AG04450 (cell line): ENCODE results near the gene ARF1. TPM values are rescaled to one million over a fixed set of nuclear protein-coding genes. Genes with fewer than 3 reads are reported as not detected.

Experiments
- CTCF ChIA-PET: fragments of 300-600, 350-600 bp; formaldehyde crosslinking; extraction: SDS; loops from one replicate; lab custom pipeline; 2022; ENCODE audit warnings: antibody characterized with exemption, inconsistent platforms; lab: Charles Lee
- POLR2A ChIA-PET: fragments of 350-600 bp; formaldehyde crosslinking; extraction: SDS; loops from one replicate; lab custom pipeline; 2021; ENCODE audit warnings: antibody characterized with exemption, inconsistent platforms; lab: Yijun Ruan, JAX
- DNase-seq: peaks from one replicate; pipeline ENCODE4 v3.0.0-alpha.2; 2011; ENCODE audit warnings: low read depth, low spot score
- H3K27ac ChIP-seq: one replicate; pipeline ENCODE4 v1.5.1; 2012; ENCODE audit warnings: low read depth, low read length, control low read depth
- H3K27me3 ChIP-seq: one replicate; pipeline ENCODE4 v1.6.0; 2012; ENCODE audit warnings: low read length; ENCODE audit not compliant: control insufficient read depth, insufficient read depth
- H3K4me3 ChIP-seq: 2 replicates; pipeline ENCODE4 v1.5.1; 2011; ENCODE audit warnings: mild to moderate bottlenecking, low read depth, low read length, control low read depth
- H3K9me3 ChIP-seq: 2 replicates; pipeline ENCODE4 v1.5.1; 2012; ENCODE audit warnings: low read length; ENCODE audit not compliant: control insufficient read depth, insufficient read depth
- polyA plus RNA-seq: library from polyadenylated mRNA; depleted of rRNA; stranded (reverse); fragments of >200 nt; gene quantifications from 2 replicates; pipeline ENCODE4 v1.2.3, GENCODE V29; 2011
- TF ChIP-seq, protein P1 (sequence below): IDR thresholded peaks from 2 replicates; pipeline ENCODE4 v1.5.1; 2011; ENCODE audit warnings: low read depth, low read length, control low read depth, inconsistent platforms

ARF1 gene
- polyA plus RNA-seq, 1 experiment, result 445 TPM

DNA sequence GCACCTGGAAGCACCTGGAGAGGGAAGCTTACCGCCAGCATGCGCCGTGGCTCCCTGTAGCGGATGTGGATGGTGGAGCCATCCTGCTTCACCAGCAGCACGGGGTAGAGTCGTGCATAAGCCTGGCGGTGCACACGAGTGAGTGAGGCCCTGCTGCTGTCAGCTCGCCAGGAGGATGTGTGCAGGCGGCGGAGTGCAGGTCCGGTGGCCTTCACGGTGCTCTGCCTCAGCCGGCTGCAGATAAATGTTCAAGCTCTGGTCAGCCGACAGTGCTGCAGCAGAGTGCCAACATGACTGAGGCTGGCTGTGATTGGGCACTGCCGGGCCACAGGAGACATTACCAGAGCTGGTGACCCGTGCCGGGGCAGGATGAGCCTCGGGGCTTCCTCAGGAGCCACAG is 25.1 kb downstream of the ARF1 start:
- no peaks in the 10 kb centered on the region; the same call in 1 of the 2 replicates for H3K9me3 ChIP-seq
- CTCF ChIA-PET, result no interaction called here
- DNase-seq, result no peak
- H3K27me3 ChIP-seq, result no peaks in the 10 kb centered on the region
- POLR2A ChIA-PET, result no interaction called here
- TF ChIP-seq, protein P1, sequence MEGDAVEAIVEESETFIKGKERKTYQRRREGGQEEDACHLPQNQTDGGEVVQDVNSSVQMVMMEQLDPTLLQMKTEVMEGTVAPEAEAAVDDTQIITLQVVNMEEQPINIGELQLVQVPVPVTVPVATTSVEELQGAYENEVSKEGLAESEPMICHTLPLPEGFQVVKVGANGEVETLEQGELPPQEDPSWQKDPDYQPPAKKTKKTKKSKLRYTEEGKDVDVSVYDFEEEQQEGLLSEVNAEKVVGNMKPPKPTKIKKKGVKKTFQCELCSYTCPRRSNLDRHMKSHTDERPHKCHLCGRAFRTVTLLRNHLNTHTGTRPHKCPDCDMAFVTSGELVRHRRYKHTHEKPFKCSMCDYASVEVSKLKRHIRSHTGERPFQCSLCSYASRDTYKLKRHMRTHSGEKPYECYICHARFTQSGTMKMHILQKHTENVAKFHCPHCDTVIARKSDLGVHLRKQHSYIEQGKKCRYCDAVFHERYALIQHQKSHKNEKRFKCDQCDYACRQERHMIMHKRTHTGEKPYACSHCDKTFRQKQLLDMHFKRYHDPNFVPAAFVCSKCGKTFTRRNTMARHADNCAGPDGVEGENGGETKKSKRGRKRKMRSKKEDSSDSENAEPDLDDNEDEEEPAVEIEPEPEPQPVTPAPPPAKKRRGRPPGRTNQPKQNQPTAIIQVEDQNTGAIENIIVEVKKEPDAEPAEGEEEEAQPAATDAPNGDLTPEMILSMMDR, result no peak
- H3K27ac ChIP-seq, result no peak overlapping the region
- H3K4me3 ChIP-seq, result no peak overlapping the region

DNA sequence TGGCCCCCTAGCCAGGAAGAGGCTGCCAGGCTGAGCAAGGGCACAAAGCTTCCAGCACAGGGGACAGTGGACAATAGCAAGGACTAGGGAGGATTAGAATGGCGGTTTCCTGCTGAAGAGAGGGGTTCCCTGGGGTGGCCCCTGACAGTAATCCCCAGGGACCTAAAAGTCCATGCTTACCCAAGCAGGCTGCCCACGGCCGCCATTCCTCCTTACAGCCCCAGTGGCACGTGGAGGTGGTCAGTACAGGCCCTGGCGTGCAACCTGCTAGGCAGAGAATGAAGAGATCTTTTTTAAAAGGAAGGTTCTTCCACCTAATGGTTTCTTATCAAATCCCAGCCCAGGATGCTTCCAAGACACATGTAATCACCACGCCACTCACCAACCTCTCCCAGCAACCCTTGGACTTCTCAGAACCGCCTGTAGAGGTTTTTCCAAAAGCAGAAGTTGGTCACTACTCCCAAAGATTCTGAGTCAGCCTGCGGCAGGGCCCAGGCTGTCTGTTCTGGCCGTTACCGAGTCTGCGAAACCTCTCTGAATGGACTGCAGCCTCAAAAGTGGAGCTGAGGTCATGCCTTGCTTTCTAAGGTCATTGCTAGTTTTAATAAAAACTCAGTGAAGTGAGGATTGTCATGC is 25.7 kb downstream of the ARF1 start:
- TF ChIP-seq, protein P1, result no peak
- POLR2A ChIA-PET, result no interaction called here
- no peak overlapping the region for H3K27ac ChIP-seq
- no peaks in the 10 kb centered on the region for H3K27me3 ChIP-seq
- CTCF ChIA-PET, result no interaction called here
- no peaks in the 10 kb centered on the region; the same call in 1 of the 2 replicates for H3K9me3 ChIP-seq
- DNase-seq, result no peak
- H3K4me3 ChIP-seq, result peak overlapping the region; percentile 97

DNA sequence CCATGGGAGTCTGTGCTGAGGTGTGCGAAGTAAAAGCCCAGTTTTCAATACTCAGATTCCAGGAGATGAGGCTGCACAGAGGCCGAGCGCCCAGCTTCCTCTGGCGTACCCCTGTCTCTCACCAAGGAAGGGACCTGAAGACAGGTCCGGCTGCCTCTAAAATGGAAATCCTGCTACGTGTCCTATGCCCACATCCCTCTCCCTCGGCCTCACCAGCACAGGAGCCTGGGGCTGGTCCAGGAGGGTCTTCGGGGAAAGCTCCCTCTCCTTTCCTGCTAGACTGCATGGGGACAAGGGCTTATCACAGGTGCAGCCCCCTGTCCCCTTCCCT is 26.2 kb downstream of the ARF1 start:
- CTCF ChIA-PET, result no interaction called here
- no peak for DNase-seq
- TF ChIP-seq, protein P1, result no peak
- no peaks in the 10 kb centered on the region; the same call in 1 of the 2 replicates for H3K9me3 ChIP-seq
- POLR2A ChIA-PET, result no interaction called here
- H3K27ac ChIP-seq, result no peak overlapping the region
- no peaks in the 10 kb centered on the region for H3K27me3 ChIP-seq
- peak overlapping the region; percentile 97 for H3K4me3 ChIP-seq

DNA sequence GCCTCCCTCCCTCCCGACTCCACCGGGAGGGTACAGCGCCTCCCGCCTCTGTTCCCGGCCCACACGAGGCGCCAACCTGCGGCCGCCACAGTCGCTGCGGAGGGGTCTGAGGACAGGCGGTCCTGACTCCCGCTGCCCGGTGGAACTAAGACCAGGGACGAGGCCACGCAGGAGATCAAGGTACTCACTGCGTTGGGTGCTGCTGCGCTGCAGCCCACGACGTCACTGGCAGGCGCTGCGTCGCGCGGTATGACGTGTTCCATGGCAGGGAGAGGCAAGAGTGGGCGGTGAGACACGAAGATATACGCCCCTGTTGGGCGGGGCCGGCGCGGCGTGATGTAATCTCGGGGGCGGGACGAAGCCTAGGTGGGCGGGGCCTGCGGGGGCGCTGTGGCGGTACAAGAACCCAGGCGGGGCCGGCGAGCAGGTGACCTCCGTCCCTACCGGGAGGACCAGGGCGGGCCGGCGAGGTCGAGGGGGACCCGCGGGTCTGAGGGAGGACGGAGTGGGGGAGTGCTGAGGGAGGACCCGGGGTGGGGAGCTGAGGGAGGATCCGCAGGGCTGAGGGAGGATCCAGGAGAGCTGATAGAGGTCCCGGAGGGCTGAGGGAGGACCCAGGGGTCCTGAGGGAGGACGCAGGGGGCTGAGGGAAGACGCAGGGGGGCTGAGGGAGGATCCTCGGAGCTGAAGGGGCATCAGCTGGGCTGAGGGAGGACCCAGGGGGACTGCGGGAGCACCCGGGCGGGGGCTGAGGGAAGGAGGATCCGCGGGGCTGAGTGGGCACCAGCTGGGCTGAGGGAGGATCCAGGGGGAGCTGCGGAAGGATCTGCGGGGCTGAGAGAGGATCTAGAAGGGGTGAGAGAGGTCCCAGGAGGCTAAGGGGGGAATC is 26.8 kb downstream of the ARF1 start, which contains the start of gene MRPL55:
Gene MRPL55, minus strand, starts transcription at position 227 of the 889 bp plus-strand sequence. CDS start 1,039 bp downstream, outside the sequence.
- peak within 1 kb of the TSS; percentile 97 for H3K4me3 ChIP-seq
- H3K27ac ChIP-seq, result peak within 1 kb of the TSS; percentile 57

More for the DNA sequence above, 26.8 kb downstream of the ARF1 start, which contains the start of gene MRPL55:
- ChIA-PET CTCF (interaction anchor here (0.6 to 2.7 kb wide), 6 partner anchors 10 to 361 kb away, joined by 3 to 20 read pairs (median 4); partner anchors contain the start of gene IBA57), POLR2A (interaction anchor here (0.6 to 1.6 kb wide), 2 partner anchors 31 to 104 kb away, joined by 4 to 7 read pairs; partner anchors contain the start of gene GUK1)
- TF ChIP-seq, protein P1, result peak; percentile 13; the same call in 1 of the 2 replicates
- H3K27me3 ChIP-seq, result no peaks in the 10 kb centered on the region
- DNase-seq, result peak; percentile 83
- no peaks in the 10 kb centered on the region; the same call in 1 of the 2 replicates for H3K9me3 ChIP-seq
